Heart left ventricle (tissue), 16 donors: ENCODE measurements around the gene C3. TPM values are rescaled to one million over a fixed set of nuclear protein-coding genes. Genes with fewer than 3 reads are reported as not detected.

Experiments
- ATAC-seq, 4 donors: fragments of 200-7000 bp; cut with Tn5 transposase; one replicate each; pipeline ENCODE4 v1.9.1; 2020 to 2022; ENCODE audit warnings: moderate library complexity in 4 of 4, mild to moderate bottlenecking in 3 of 4, moderate number of reproducible peaks in 1 of 4
- DNase-seq, 5 donors: peaks; one replicate each; pipeline ENCODE4 v3.0.0-alpha.2; 2020
- H3K27ac ChIP-seq, 12 donors: fragments of 200-600 bp; sonication (generic) in 4 of 12; one replicate each; pipeline versions ENCODE4 v1.5.0 to v1.8.0; 2016 to 2022; ENCODE audit warnings: mild to moderate bottlenecking in 2 of 12
- H3K27me3 ChIP-seq, 9 donors: fragments of 200-600 bp; sonication (generic) in 2 of 9; one replicate each; pipeline versions ENCODE4 v1.5.1 to v1.8.0; 2016 to 2022; ENCODE audit warnings: mild to moderate bottlenecking in 3 of 9
- H3K36me3 ChIP-seq, 9 donors: fragments of 200-600 bp; sonication (generic) in 2 of 9; one replicate each; pipeline versions ENCODE4 v1.5.0 to v1.8.0; 2018 to 2022; ENCODE audit warnings: mild to moderate bottlenecking in 2 of 9
- H3K4me1 ChIP-seq, 12 donors: fragments of 200-600 bp; sonication (generic) in 4 of 12; one replicate each; pipeline versions ENCODE4 v1.5.0 to v1.8.0; 2016 to 2022; ENCODE audit warnings: mild to moderate bottlenecking in 3 of 12
- H3K4me3 ChIP-seq, 12 donors: fragments of 200-600 bp; sonication (generic) in 4 of 12; one replicate each; pipeline versions ENCODE4 v1.5.0 to v1.8.0; 2017 to 2022; ENCODE audit warnings: mild to moderate bottlenecking in 9 of 12, moderate library complexity in 4 of 12
- H3K9me3 ChIP-seq, 12 donors: fragments of 200-600 bp; sonication (generic) in 4 of 12; one replicate each; pipeline versions ENCODE4 v1.5.0 to v1.8.0; 2016 to 2022; ENCODE audit warnings: mild to moderate bottlenecking in 1 of 12
- POLR2A ChIP-seq, 2 donors: fragments of 450-650 bp; IDR thresholded peaks; one replicate each; pipeline ENCODE4 v1.6.1; 2017; ENCODE audit warnings: antibody characterized with exemption in 2 of 2, mild to moderate bottlenecking in 2 of 2, moderate library complexity in 2 of 2
- WGBS, 4 donors: extraction: QIAGEN DNeasy Blood & Tissue Kit in 2 of 4; methylation state at CpG; one replicate each; pipeline versions ENCODE4 v1.1.5 to v1.1.7; 2013 to 2018; 5-methylcytosine and 5-hydroxymethylcytosine counted together
- intact Hi-C, 10 donors: fragments of 100-400 bp; cut with DNase I; formaldehyde crosslinking; loops; one replicate each; pipeline versions ENCODE4 v1.11.1 to v1.14.2; 2022
- polyA plus RNA-seq, 2 donors: library from polyadenylated mRNA; stranded (reverse); fragments of 200-250 nt; gene quantifications; one replicate each; pipeline ENCODE4 v1.2.3, GENCODE V29; 2013
- total RNA-seq, 9 donors: library from RNA; depleted of rRNA in 2 of 9; stranded (reverse); fragments of >200 nt in 2 of 9; fragmentation: NEBNext Ultra II Directional in 3 of 9; extraction: Animal tissue kit (Norgen Biotek cat#: 25700) in 3 of 9; gene quantifications; one replicate each; pipeline versions ENCODE4 v1.1.0 to v1.2.4, GENCODE V29; 2016 to 2023
- TF ChIP-seq, protein P1 (sequence below), 12 donors: fragments of 200-600 bp; sonication (generic) in 4 of 12; IDR thresholded peaks; one replicate each; pipeline versions ENCODE4 v1.5.0 to v1.8.0; 2018 to 2022; ENCODE audit warnings: antibody characterized with exemption in 12 of 12, mild to moderate bottlenecking in 5 of 12
- donor health status: ischemic (EF 13 %, LVEDD 7.1; RV severe dilation, severe dysfunction).
- donor health status: healthy with polysubstance abuse.
- donor health status: DM: no; HTN: yes; CAD: no.
- donor health status: DM: no; HTN: no; CAD: no.
- donor health status: ischemic (EF 25% LVEDD 6.9; RV normal size, moderate dysfunction).
- donor health status: ischemic (EF 25% LVEDD 5.7; RV mildly dilated, moderate dysfunction).
- donor health status: healthy.
- donor health status: DM: yes; HTN: yes; CAD: no.
- donor health status: ischemic (EF 35%, LVEDD 5.7; RV mildly dilated, moderate dysfunction).
- donor health status: nonischemic (EF 11% LVEDD 7.7; RV severe dilation, severe dysfunction).
- donor health status: DM: yes; HTN: yes; CAD: no.
- donor health status: PGD.
- donor health status: ischemic (EF 29% LVEDD 5.4; RV normal size, mild dysfunction).
- donor health status: nonischemic (EF 23%, LVEDD 6.1; RV moderate dilation, normal function).

The C3 gene
- total and polyA plus RNA-seq, 11 donors, result 31.7 to 1,888 (median 81.0) TPM

- 83 to 90% (median 88%) methylated on average over 8 of the region's 8 CpGs for WGBS, 4 donors
- DNase-seq (no peak), ATAC-seq (no peak)
- Histone ChIP-seq H3K9me3 (no peaks in the 10 kb centered on the region), H3K27ac (no peak overlapping the region), H3K27me3 (peaks cover 0 to 10% (median 0%) of the 10 kb centered on the region in 9 donors), H3K4me3 (no peak overlapping the region), H3K4me1 (no peaks in the 10 kb centered on the region), H3K36me3 (peaks cover 0 to 4% (median 0%) of the 10 kb centered on the region in 9 donors)
- no peak for TF ChIP-seq POLR2A (IDR thresholded peaks at IDR 0.05)
- TF ChIP-seq, protein P1, sequence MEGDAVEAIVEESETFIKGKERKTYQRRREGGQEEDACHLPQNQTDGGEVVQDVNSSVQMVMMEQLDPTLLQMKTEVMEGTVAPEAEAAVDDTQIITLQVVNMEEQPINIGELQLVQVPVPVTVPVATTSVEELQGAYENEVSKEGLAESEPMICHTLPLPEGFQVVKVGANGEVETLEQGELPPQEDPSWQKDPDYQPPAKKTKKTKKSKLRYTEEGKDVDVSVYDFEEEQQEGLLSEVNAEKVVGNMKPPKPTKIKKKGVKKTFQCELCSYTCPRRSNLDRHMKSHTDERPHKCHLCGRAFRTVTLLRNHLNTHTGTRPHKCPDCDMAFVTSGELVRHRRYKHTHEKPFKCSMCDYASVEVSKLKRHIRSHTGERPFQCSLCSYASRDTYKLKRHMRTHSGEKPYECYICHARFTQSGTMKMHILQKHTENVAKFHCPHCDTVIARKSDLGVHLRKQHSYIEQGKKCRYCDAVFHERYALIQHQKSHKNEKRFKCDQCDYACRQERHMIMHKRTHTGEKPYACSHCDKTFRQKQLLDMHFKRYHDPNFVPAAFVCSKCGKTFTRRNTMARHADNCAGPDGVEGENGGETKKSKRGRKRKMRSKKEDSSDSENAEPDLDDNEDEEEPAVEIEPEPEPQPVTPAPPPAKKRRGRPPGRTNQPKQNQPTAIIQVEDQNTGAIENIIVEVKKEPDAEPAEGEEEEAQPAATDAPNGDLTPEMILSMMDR (IDR thresholded peaks at IDR 0.05), result no peak
- intact Hi-C loops, result no loop called here
Observed at GRCh38 chr19:6691342-6691741, 29.1 kb downstream of the C3 start.

DNA sequence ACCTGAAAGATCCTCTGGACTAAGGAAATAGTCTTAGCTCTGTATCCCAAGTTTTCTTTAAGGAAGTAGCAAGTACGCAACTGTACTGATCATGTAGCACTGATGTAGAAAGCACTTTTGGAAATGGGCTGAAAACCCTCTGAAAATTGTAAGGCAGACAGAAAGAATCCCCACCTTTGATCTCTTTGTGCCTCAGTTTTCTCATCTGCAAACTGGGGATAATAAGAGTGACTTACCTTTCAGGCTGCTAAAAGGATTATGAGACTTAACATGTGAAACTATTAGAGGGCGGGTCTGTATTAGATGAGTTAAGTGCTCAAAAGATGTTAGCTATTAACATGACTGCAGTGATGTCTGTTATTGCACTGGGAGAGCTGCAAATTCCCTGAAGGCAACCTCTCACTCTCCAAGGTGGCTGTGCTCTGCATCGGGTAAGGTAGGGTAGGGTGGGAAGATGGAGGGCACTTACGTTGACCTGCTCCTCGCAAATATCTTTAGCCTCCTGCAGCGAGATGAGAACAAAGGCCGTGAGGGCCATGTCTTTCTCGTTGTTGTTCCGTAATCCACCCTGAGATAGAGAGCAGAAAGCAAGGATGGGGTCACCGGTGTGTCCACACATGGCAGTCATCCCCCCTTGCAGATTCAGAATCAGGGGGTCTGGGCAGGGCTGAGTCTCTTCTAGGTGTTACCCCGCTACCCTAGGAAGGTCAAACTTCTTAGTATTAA, 30.1 kb downstream of the C3 start:
- 75 to 80% (median 78%) methylated on average over 11 of the region's 11 CpGs for WGBS, 4 donors
- peaks cover 0 to 10% (median 0%) of the 10 kb centered on the region in 9 donors for H3K27me3 ChIP-seq
- no peak for ATAC-seq
- no peaks in the 10 kb centered on the region for H3K4me1 ChIP-seq
- no peak for DNase-seq
- intact Hi-C loops, result no loop called here
- H3K9me3 ChIP-seq, result no peaks in the 10 kb centered on the region
- H3K36me3 ChIP-seq, result peaks cover 0 to 6% (median 0%) of the 10 kb centered on the region in 9 donors
- TF ChIP-seq POLR2A (IDR thresholded peaks at IDR 0.05), result no peak
- TF ChIP-seq, protein P1 (IDR thresholded peaks at IDR 0.05), result no peak
- H3K4me3 ChIP-seq, result no peak overlapping the region
- no peak overlapping the region for H3K27ac ChIP-seq

DNA sequence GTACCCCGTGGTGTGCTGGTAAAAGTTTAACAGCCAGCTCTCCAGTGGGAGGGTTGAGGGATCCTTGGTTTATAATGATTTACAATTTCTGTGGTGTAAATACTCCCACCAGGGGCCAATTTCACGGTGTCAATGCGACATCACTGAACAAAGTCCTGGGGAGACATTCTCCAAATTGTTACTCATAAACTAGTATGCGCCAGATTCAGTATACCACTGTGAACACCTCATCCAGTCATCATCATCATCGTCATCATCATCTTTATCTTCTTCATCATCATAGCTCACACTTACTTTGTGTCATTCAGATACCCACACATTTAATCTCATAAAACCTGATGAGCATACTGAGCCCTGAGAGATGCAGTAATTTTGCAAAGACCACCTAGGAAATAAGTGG, 33.3 kb downstream of the C3 start:
- H3K9me3 ChIP-seq, result peaks cover 0 to 5% (median 0%) of the 10 kb centered on the region in 12 donors
- no peaks in the 10 kb centered on the region for H3K4me1 ChIP-seq
- H3K27ac ChIP-seq, result no peak overlapping the region
- no peak for ATAC-seq
- TF ChIP-seq, protein P1 (IDR thresholded peaks at IDR 0.05), result no peak
- H3K36me3 ChIP-seq, result peaks cover 0 to 15% (median 0%) of the 10 kb centered on the region in 9 donors
- no peak overlapping the region for H3K4me3 ChIP-seq
- WGBS, 4 donors, result 72 to 88% (median 78%) methylated on average over 5 of the region's 5 CpGs
- no peak for DNase-seq
- intact Hi-C loops, result no loop called here
- peaks cover 0 to 10% (median 0%) of the 10 kb centered on the region in 9 donors for H3K27me3 ChIP-seq

- Histone ChIP-seq H3K4me1 (no peaks in the 10 kb centered on the region), H3K4me3 (no peak overlapping the region), H3K36me3 (peaks cover 0 to 15% (median 0%) of the 10 kb centered on the region in 9 donors), H3K9me3 (peaks cover 0 to 5% (median 0%) of the 10 kb centered on the region in 12 donors), H3K27ac (no peak overlapping the region), H3K27me3 (peaks cover 0 to 9% (median 0%) of the 10 kb centered on the region in 9 donors)
- DNase-seq (no peak), ATAC-seq (no peak)
- WGBS, 4 donors, result 74 to 83% (median 79%) methylated on average over 4 of the region's 4 CpGs
- intact Hi-C loops, result no loop called here
- TF ChIP-seq, protein P1 (IDR thresholded peaks at IDR 0.05), result no peak
- TF ChIP-seq POLR2A (IDR thresholded peaks at IDR 0.05), result no peak
Observed at GRCh38 chr19:6686628-6686975, 33.8 kb downstream of the C3 start.
